HepG2 (cell line): Measurements from ENCODE around the gene LAMA5. TPM values are rescaled to one million over a fixed set of nuclear protein-coding genes. Genes with fewer than 3 reads are reported as not detected.

ENCODE experiments used
- ATF2 ChIP-seq: sonication (generic); formaldehyde crosslinking; IDR thresholded peaks from 2 replicates; pipeline ENCODE4 v1.4.0; 2020; ENCODE audit warnings: missing genetic modification reagents
- CBX5 ChIP-seq: sonication (generic); formaldehyde crosslinking; IDR thresholded peaks from 2 replicates; pipeline ENCODE4 v1.4.0; 2020; ENCODE audit warnings: missing genetic modification reagents, borderline replicate concordance
- CHD4 ChIP-seq: fragments of 200-600 bp; sonication (generic); IDR thresholded peaks from 2 replicates; pipeline ENCODE4 v1.7.0; 2017; ENCODE audit warnings: mild to moderate bottlenecking, low read length, borderline replicate concordance
- CREB1 ChIP-seq, 2 experiments: fragments of 450-650 bp in 1 of 2; IDR thresholded peaks; 2 replicates each; pipeline ENCODE4 v1.6.1; 2016 to 2017; ENCODE audit warnings: control low read depth in 1 of 2, mild to moderate bottlenecking in 1 of 2, missing compliant biosample characterization in 1 of 2, missing genetic modification characterization in 1 of 2
- HMG20B ChIP-seq: conservative IDR thresholded peaks from 2 replicates; pipeline ENCODE4 v1.6.1; 2016; ENCODE audit warnings: missing genetic modification reagents, missing compliant biosample characterization
- HNRNPL ChIP-seq: fragments of 200-400 bp; formaldehyde crosslinking; IDR thresholded peaks from 2 replicates; pipeline ENCODE4 v1.6.1; 2017; ENCODE audit warnings: mild to moderate bottlenecking, low read depth, low read length
- HNRNPUL1 ChIP-seq: fragments of 200-400 bp; formaldehyde crosslinking; IDR thresholded peaks from 2 replicates; pipeline ENCODE4 v1.6.1; 2017; ENCODE audit warnings: low read depth, mild to moderate bottlenecking, low read length, moderate library complexity
- MLX ChIP-seq: IDR thresholded peaks from 2 replicates; pipeline ENCODE4 v1.6.1; 2016
- PATZ1 ChIP-seq: sonication (generic); formaldehyde crosslinking; IDR thresholded peaks from 2 replicates; pipeline ENCODE4 v1.4.0; 2020; ENCODE audit warnings: missing genetic modification reagents
- RAD21 ChIP-seq: fragments of 450-650 bp; formaldehyde crosslinking; IDR thresholded peaks from 2 replicates; pipeline ENCODE4 v1.5.0; 2020; ENCODE audit warnings: mild to moderate bottlenecking
- SP140L ChIP-seq: sonication (generic); formaldehyde crosslinking; IDR thresholded peaks from 2 replicates; pipeline ENCODE4 v1.4.0; 2020; ENCODE audit warnings: missing genetic modification reagents, borderline replicate concordance
- SP2 ChIP-seq: sonication (generic); formaldehyde crosslinking; IDR thresholded peaks from 2 replicates; pipeline ENCODE4 v1.5.1; 2020; ENCODE audit warnings: mild to moderate bottlenecking, missing genetic modification reagents
- TAF1 ChIP-seq: sonication (generic); formaldehyde crosslinking; IDR thresholded peaks from 2 replicates; pipeline ENCODE4 v1.4.0; 2020; ENCODE audit warnings: missing genetic modification reagents
- ZFP82 ChIP-seq: sonication (generic); formaldehyde crosslinking; IDR thresholded peaks from 2 replicates; pipeline ENCODE4 v1.5.1; 2020; ENCODE audit warnings: mild to moderate bottlenecking, missing genetic modification reagents, borderline replicate concordance
- ZNF350 ChIP-seq: sonication (generic); formaldehyde crosslinking; IDR thresholded peaks from 2 replicates; pipeline ENCODE4 v1.4.0; 2020; ENCODE audit warnings: mild to moderate bottlenecking, low read depth, missing genetic modification reagents, borderline replicate concordance
- ZNF563 ChIP-seq: sonication (generic); formaldehyde crosslinking; IDR thresholded peaks from 2 replicates; pipeline ENCODE4 v1.8.0; 2022; ENCODE audit warnings: mild to moderate bottlenecking, moderate library complexity, missing genetic modification reagents
- ZNF569 ChIP-seq: sonication (generic); formaldehyde crosslinking; IDR thresholded peaks from 2 replicates; pipeline ENCODE4 v1.5.0; 2020; ENCODE audit warnings: mild to moderate bottlenecking, missing genetic modification reagents, moderate library complexity, borderline replicate concordance
- ZNF615 ChIP-seq: sonication (generic); formaldehyde crosslinking; IDR thresholded peaks from 2 replicates; pipeline ENCODE4 v1.5.0; 2020; ENCODE audit warnings: mild to moderate bottlenecking, missing genetic modification reagents, borderline replicate concordance
- ZNF687 ChIP-seq: sonication (generic); formaldehyde crosslinking; IDR thresholded peaks from 2 replicates; pipeline ENCODE4 v1.5.1; 2020; ENCODE audit warnings: mild to moderate bottlenecking, missing genetic modification reagents, moderate library complexity
- ZNF878 ChIP-seq: sonication (generic); formaldehyde crosslinking; IDR thresholded peaks from 2 replicates; pipeline ENCODE4 v1.8.1; 2023; ENCODE audit warnings: mild to moderate bottlenecking, missing genetic modification reagents, moderate library complexity
- polyA plus RNA-seq, 8 experiments: library from polyadenylated mRNA; depleted of rRNA in 3 of 8; stranded (reverse) in 7 of 8; unstranded in 1 of 8; fragments of >200 nt; fragmentation: Illumina TruSeq in 4 of 8; extraction: Trizol in 4 of 8; gene quantifications; 2 replicates each; pipeline versions ENCODE4 v1.2.1 to v1.2.3, GENCODE V29; 2011 to 2016; ENCODE audit warnings: low read depth in 4 of 8, missing spikeins in 1 of 8, mixed read lengths in 1 of 8; ENCODE audit not compliant: insufficient read depth in 1 of 8
- total RNA-seq, 5 experiments: library from RNA; depleted of rRNA; stranded (reverse); fragments of >200 nt; fragmentation: Illumina TruSeq; extraction: Trizol; gene quantifications; 2 replicates each; pipeline ENCODE4 v1.2.3, GENCODE V29; 2016; ENCODE audit warnings: low read depth in 1 of 5

LAMA5 gene
- total and polyA plus RNA-seq, 2 of the 13 experiments (the other 11 are each of a cell fraction or from before 2014, with no cell fraction given), result 21.0 to 44.7 TPM

- TF ChIP-seq ZNF350, result no peak; the same call in 1 of the 2 replicates
- no peak for TF ChIP-seq ZNF878 (CRISPR knock-in tag)
- TF ChIP-seq HNRNPL, result peak; percentile 100
- no peak; the same call in 1 of the 2 replicates for TF ChIP-seq ATF2 (CRISPR knock-in tag)
- no peak for TF ChIP-seq CREB1 (IDR thresholded peaks at IDR 0.05)
- TF ChIP-seq CREB1 (CRISPR knock-in tag; IDR thresholded peaks at IDR 0.05), result no peak
- peak; percentile 39 for TF ChIP-seq RAD21 (CRISPR knock-in tag)
- TF ChIP-seq ZNF569 (CRISPR knock-in tag), result no peak
- TF ChIP-seq HMG20B (CRISPR knock-in tag), result peak; percentile 12; the same call in 1 of the 2 replicates
- peak; percentile 96 for TF ChIP-seq ZNF687 (CRISPR knock-in tag)
- no peak for TF ChIP-seq HNRNPUL1
- peak; percentile 15 for TF ChIP-seq CHD4
- TF ChIP-seq SP2 (CRISPR knock-in tag), result no peak; the same call in 1 of the 2 replicates
- TF ChIP-seq ZFP82, result 0 out of 2 replicates have a peak, but pooled peaks have one; percentile 54
- 0 out of 2 replicates have a peak, but pooled peaks have one; percentile 25 for TF ChIP-seq MLX (CRISPR knock-in tag)
- peak; percentile 92; the same call in 1 of the 2 replicates for TF ChIP-seq ZNF563 (CRISPR knock-in tag)
- TF ChIP-seq ZNF615, result no peak
- TF ChIP-seq SP140L, result 0 out of 2 replicates have a peak, but pooled peaks have one; percentile 80
- TF ChIP-seq PATZ1 (CRISPR knock-in tag), result peak; percentile 67; the same call in 1 of the 2 replicates
- peak; percentile 59; the same call in 1 of the 2 replicates for TF ChIP-seq TAF1 (CRISPR knock-in tag)
- peak; percentile 63; the same call in 1 of the 2 replicates for TF ChIP-seq CBX5
Observed at GRCh38 chr20:62370807-62371587, 3.9 kb upstream of the LAMA5 start (continued).
